ENCODE measurements around the gene RPS21.

Gene RPS21

DNA sequence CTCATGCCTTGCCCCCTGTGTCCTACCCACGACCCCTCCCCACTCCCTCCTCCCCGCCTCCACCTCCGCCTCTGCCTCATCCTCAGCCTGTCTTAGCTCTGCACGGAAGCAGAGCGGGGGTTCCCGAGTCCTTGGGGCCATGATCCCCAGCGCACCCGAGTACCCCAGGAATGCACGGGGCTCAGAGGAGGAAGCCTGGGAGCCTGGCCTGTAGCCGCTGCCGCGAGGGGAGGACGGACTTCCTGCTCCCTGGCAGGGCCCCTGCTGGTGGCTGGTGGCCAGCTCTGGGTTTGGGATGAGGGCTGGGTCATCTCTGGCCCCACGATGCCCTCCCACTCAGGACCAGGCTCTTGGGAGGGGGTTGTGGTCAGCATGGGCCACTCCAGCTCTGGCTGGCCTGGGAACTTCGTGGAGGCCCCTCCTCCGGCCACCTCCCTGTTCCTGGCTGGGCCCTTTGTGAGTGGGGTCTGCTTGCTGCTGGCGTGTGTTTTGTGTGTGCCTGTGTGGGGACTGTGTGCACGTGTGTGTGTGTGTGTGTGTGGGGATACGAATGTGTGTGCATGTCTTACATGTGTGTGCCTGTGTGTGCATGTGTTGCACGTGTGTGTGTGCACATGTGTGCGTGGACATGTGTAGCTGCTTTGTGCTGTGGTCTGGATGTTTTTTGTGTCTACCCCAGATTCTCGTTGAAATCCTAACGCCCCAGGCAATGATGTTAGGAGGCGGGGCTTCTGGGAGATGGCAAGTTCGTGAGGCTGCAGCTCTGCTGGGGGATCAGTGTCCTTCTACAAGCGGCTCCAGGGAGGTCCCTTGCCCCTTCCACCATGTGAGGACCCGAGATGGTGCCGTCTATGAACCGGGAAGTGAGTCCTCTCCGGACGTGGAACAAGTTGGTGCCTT is 41.7 kb downstream of the RPS21 start:
- no peak for DNase-seq

- no peak for DNase-seq
These were observed 42.8 kb downstream of the RPS21 start for GRCh38 chr20:62429455-62430310.

DNA sequence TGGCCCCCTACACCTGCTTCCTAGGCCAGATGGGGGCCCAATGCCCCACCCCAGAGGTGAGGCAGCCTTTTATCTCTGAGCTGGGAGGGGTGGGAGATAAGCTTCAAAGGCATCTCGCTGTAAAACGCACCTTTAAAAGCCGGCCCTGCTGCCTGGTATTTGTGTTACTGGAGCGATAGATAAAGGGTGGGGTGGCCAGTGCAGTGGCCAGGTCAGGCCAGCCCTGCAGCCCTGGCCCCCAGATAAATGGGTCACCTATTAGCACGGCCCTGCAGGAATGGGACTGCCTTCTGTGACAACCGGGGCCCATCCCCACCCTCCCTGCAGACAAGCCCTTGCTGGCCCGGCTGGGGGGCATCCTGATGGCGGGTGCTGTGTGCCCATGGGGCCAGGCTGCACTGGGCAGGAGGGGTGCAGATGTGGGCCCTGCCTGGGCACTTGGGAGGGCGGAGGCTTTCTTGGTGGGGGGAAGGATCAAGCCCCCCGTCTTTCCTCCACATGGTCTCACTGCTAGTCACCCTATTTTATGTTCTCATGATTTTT is 43.5 kb downstream of the RPS21 start:
- no peak for DNase-seq

GRCh38 chr20:62430866-62431447 is 44.1 kb downstream of the RPS21 start:
- DNase-seq, result no peak

- DNase-seq, result no peak
These were observed 47.0 kb downstream of the RPS21 start for GRCh38 chr20:62433658-62434497.

GRCh38 chr20:62436692-62437091 is 49.8 kb downstream of the RPS21 start:
- no peak for DNase-seq

- no peak for DNase-seq
These were observed 50.6 kb downstream of the RPS21 start for GRCh38 chr20:62437496-62437895.

DNA sequence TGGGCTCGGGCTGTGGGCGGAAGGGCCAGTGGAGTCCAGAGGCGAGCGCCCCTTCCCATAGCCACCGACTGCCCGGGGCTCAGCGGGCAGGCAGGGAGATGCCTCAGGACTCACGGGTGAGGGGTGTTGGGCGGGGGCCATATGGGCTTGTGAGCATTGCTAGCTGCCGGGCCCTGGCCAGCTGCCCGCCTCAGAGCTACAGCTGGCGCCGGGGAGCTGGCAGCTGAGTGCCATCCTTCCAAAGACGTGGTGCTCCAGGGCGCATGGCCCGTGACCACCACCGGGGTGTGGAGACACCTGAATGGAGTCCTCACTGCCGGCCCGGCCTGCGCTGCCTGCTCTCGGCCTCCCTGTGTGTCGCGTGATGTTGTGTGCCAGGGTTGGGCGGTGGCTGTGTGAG is 51.0 kb downstream of the RPS21 start:
- no peak for DNase-seq
